NB4 (cell line): ENCODE results near the gene NXPE1.

ENCODE experiments used
- MYC ChIP-seq: IDR thresholded peaks from 2 replicates; pipeline ENCODE4 v1.6.1; 2011; ENCODE audit warnings: low read depth, low read length
- POLR2A ChIP-seq: IDR thresholded peaks from 2 replicates; pipeline ENCODE4 v1.6.1; 2011; ENCODE audit warnings: mild to moderate bottlenecking; ENCODE audit not compliant: insufficient read length; ENCODE audit errors: extremely low read depth
- TF ChIP-seq, protein P1 (sequence below): IDR thresholded peaks from one replicate; pipeline ENCODE4 v1.5.1; 2012; ENCODE audit warnings: low read depth, low read length
- TF ChIP-seq, protein P2 (sequence below): IDR thresholded peaks from 2 replicates; pipeline ENCODE4 v1.6.1; 2011; ENCODE audit warnings: low read depth, low read length

DNA sequence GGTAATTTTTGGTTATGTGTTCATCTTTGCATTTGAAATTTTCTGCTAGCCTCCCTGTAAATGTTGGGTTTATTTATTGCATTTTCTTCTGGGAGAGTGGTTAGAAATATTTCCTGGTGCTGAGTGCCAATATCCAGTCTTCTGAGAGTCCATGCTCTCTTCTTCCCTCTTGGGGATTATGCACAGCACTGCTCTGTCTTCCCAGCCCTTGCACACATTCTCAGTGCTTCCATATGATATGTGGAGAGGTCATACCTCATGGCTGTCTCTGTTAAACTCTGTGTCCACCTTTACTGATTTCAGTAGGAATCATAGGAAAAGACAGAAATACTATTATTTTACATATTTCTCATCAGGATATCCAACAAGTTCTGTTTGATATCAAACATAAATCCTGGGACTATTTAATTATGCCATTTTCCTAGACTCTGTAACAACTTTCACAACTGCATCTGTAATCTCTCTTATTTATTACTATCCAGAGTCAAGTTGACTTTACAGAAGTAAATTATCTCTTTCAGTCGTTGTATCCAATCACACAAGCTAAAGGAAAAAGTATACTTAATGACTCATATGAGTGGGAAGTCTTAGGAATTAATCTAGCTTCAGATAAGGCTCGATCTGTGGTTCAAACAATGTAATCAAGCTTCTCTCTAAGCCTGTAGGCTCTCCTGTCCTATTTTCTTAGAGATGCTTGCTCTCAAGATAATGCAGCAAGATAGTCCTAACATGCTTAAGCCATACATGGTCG, 2.7 kb upstream of the NXPE1 start:
- no peak for TF ChIP-seq POLR2A
- TF ChIP-seq MYC: no peak
- TF ChIP-seq, protein P1, sequence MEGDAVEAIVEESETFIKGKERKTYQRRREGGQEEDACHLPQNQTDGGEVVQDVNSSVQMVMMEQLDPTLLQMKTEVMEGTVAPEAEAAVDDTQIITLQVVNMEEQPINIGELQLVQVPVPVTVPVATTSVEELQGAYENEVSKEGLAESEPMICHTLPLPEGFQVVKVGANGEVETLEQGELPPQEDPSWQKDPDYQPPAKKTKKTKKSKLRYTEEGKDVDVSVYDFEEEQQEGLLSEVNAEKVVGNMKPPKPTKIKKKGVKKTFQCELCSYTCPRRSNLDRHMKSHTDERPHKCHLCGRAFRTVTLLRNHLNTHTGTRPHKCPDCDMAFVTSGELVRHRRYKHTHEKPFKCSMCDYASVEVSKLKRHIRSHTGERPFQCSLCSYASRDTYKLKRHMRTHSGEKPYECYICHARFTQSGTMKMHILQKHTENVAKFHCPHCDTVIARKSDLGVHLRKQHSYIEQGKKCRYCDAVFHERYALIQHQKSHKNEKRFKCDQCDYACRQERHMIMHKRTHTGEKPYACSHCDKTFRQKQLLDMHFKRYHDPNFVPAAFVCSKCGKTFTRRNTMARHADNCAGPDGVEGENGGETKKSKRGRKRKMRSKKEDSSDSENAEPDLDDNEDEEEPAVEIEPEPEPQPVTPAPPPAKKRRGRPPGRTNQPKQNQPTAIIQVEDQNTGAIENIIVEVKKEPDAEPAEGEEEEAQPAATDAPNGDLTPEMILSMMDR: no peak
- TF ChIP-seq, protein P2, sequence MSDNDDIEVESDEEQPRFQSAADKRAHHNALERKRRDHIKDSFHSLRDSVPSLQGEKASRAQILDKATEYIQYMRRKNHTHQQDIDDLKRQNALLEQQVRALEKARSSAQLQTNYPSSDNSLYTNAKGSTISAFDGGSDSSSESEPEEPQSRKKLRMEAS: no peak
